Activated CD8-positive, alpha-beta T cell treated with anti-CD3 and anti-CD28 coated beads, Interleukin-2, amount 10 ng/mL, durations not matched to agents 7 days and 5 days (primary cell): ENCODE measurements around the gene LRRC51. TPM values are rescaled to one million over a fixed set of nuclear protein-coding genes. Genes with fewer than 3 reads are reported as not detected.

ENCODE experiments used
- ATAC-seq: fragments of 150-1000 bp; cut with Tn5 transposase; one replicate; pipeline ENCODE4 v1.10.0; 2021; ENCODE audit warnings: moderate library complexity
- CTCF ChIA-PET: fragments of 350-600 bp; sonication (Branson Sonifier 250); formaldehyde crosslinking; loops from one replicate; lab custom pipeline; 2021; ENCODE audit warnings: antibody characterized with exemption; lab: Charles Lee
- POLR2A ChIA-PET: fragments of 350-600 bp; sonication (Branson Sonifier 250); formaldehyde crosslinking; loops from one replicate; lab custom pipeline; 2021; ENCODE audit warnings: antibody characterized with exemption; lab: Charles Lee
- DNase-seq: peaks from one replicate; pipeline ENCODE4 v3.0.0-alpha.2; 2020
- H3K27ac Mint-ChIP-seq: one replicate; pipeline ENCODE4 v1.8.0; 2021; ENCODE audit warnings: mild to moderate bottlenecking, mixed read lengths
- H3K27me3 Mint-ChIP-seq: one replicate; pipeline ENCODE4 v1.8.0; 2021; ENCODE audit warnings: low read depth, mixed read lengths
- H3K36me3 Mint-ChIP-seq: one replicate; pipeline ENCODE4 v1.8.0; 2021; ENCODE audit warnings: low read depth, mixed read lengths
- H3K4me1 Mint-ChIP-seq: one replicate; pipeline ENCODE4 v1.8.0; 2021; ENCODE audit warnings: low read depth, mixed read lengths
- H3K4me3 Mint-ChIP-seq: one replicate; pipeline ENCODE4 v1.8.0; 2021; ENCODE audit warnings: mild to moderate bottlenecking, mixed read lengths
- H3K9me3 Mint-ChIP-seq: one replicate; pipeline ENCODE4 v1.8.0; 2022; ENCODE audit warnings: mixed read lengths; ENCODE audit not compliant: insufficient read depth
- total RNA-seq, 2 experiments: library from RNA; stranded (reverse); gene quantifications; one replicate each; pipeline ENCODE4 v1.2.3, GENCODE V29; 2021

Gene LRRC51
- total RNA-seq, 2 experiments from 2014 or later: 6.9 to 7.0 TPM

GRCh38 chr11:72042064-72042745, 38.4 kb upstream of the LRRC51 start:
- Mint-ChIP-seq H3K27ac (no peak overlapping the region), H3K36me3 (peaks cover 20% of the 10 kb centered on the region), H3K4me1 (no peaks in the 10 kb centered on the region), H3K9me3 (no peaks in the 10 kb centered on the region), H3K27me3 (no peaks in the 10 kb centered on the region), H3K4me3 (no peak overlapping the region)
- no peak for ATAC-seq
- ChIA-PET CTCF (interaction anchor here (1.3 to 2.5 kb wide), 3 partner anchors 9 to 36 kb away, joined by 3 to 9 read pairs (median 3); no protein-coding TSS in a partner anchor), POLR2A (no interaction called here)
- DNase-seq: no peak

DNA sequence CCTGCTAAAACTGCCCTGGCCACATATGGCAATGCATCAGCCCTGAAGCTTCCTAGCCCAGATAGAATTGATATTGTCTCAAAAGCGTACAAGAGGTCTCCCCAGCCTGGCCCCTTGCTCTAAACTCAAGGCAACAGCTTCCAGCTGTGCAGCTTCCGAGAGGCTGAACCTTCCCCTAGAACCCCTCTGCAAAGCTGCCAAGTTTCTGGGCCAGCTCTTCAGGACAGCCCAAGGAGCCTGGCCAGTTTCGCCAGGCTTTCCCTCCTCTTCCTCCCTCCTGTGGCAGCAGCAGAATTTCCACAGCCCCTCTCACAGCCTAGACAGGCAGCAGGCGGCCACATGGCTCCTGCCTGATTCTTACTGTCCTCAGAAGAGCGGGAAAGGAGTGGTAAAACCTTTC, 34.8 kb upstream of the LRRC51 start:
- H3K9me3 Mint-ChIP-seq: no peaks in the 10 kb centered on the region
- H3K4me3 Mint-ChIP-seq: no peak overlapping the region
- ATAC-seq (no peak), DNase-seq (no peak)
- ChIA-PET CTCF (interaction anchor here (3.2 kb wide), 1 partner anchor 20 kb away, joined by 17 read pairs; no protein-coding TSS in a partner anchor), POLR2A (no interaction called here)
- peaks cover 37% of the 10 kb centered on the region for H3K36me3 Mint-ChIP-seq
- no peak overlapping the region for H3K27ac Mint-ChIP-seq
- H3K27me3 Mint-ChIP-seq: no peaks in the 10 kb centered on the region
- H3K4me1 Mint-ChIP-seq: no peaks in the 10 kb centered on the region

DNA sequence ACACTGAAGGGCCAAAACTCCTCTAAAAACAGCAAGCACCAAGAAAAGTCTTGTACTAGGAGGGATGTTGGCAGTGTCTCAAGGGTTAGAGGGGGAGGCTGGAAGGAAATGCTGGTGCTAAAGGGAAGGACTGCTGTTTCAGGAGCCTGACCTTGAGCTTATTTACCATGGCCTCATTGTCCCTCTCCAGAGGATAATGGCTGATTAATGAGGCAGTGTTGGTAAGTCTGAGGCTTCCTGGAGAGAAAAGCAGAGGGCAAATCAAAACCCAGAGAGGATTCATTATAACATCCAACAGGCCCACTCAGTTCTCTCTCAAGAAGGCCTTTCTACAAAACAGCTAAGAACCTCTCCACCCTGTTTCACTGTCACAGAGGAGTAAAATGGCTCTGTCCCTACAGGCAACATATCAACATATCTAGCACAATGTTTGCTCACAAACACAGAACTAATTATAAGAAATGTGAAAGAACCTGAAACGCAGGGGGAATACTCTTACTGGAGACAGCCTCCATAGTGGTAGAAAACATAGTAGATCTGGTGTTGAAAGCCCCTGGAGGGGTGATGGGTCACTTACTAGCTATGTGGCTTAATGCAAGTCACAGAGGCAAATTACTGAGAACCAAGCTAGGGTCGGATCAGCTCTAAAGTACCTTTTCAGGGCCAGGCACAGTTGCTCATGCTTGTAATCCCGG, 31.7 kb upstream of the LRRC51 start:
- no peak overlapping the region for H3K27ac Mint-ChIP-seq
- H3K4me1 Mint-ChIP-seq: no peaks in the 10 kb centered on the region
- ChIA-PET POLR2A (no interaction called here), CTCF (interaction anchor here (1.0 to 3.2 kb wide), 4 partner anchors 16 to 95 kb away, joined by 3 to 17 read pairs (median 4); no protein-coding TSS in a partner anchor)
- H3K27me3 Mint-ChIP-seq: no peaks in the 10 kb centered on the region
- H3K4me3 Mint-ChIP-seq: no peak overlapping the region
- no peak for DNase-seq
- no peaks in the 10 kb centered on the region for H3K9me3 Mint-ChIP-seq
- peaks cover 34% of the 10 kb centered on the region for H3K36me3 Mint-ChIP-seq
- no peak for ATAC-seq

DNA sequence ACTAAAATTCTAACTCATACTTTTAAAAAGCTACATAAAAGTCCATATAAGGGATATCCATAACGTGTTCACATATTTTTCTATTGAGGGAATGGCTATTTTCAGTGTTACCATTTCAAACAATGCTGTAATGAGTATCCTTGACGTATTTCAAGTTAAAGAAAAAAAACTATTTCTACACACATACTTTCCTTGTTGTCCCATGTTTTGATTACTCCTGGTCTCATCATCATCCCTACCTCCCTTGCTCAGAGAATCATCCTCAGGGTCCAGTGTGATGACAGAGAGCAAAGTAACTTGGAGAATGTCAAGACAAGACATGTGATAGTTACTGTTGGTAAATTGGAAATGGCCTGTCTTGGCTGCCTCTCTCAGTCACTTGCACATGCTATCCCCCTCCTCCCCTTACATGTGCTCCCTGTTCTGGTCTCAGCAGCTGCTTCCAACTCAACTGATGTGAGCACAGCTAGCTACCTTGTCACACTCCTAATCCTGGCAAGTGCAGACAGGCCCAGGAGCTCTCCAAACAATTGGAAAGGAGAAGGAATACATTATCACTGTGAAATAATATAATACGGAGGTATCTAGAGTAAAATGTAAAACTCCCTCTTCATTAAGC, 22.1 kb upstream of the LRRC51 start:
- Mint-ChIP-seq H3K27ac (no peak overlapping the region), H3K4me1 (peaks cover 9% of the 10 kb centered on the region), H3K9me3 (no peaks in the 10 kb centered on the region), H3K4me3 (no peak overlapping the region), H3K36me3 (peaks cover 23% of the 10 kb centered on the region), H3K27me3 (no peaks in the 10 kb centered on the region)
- POLR2A ChIA-PET: interaction anchor here (0.6 kb wide), 1 partner anchor 18 kb away, joined by 4 read pairs; no protein-coding TSS in a partner anchor
- DNase-seq: no peak
- CTCF ChIA-PET: interaction anchor here (1.2 kb wide), 1 partner anchor 18 kb away, joined by 3 read pairs; no protein-coding TSS in a partner anchor
- no peak for ATAC-seq

DNA sequence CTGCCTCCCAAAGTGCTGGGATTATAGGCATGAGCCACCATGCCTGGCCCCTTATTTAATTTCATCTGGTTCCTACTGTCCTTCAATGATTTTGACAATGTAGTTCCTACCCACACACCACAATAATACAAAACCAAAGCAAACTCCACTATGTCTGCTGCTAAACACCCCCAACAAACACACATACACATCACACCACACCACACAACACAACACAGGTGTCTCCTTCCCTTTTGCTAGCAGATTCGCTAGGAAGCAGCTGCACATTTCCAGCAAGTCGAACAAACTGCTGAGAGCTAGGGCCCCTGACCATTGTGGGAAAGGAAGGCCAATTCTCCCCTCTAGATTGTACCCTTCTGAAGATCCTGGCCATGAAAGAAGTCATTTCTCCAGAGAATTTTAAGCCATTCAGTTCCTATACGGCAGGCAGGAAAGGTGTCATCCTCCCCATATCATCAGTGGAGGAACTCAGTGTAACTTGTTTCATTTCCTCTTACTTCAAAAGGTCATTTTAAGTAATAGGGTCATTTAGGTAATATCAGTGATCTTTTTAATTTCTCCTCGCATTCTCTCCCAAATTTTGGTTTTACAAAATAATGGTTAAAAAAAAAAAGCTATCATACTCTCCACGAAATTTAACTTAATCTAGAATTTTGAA, 18.8 kb upstream of the LRRC51 start:
- Mint-ChIP-seq H3K4me3 (no peak overlapping the region), H3K36me3 (peaks cover 32% of the 10 kb centered on the region), H3K27me3 (no peaks in the 10 kb centered on the region), H3K27ac (peak overlapping the region; percentile 32), H3K9me3 (no peaks in the 10 kb centered on the region), H3K4me1 (peaks cover 15% of the 10 kb centered on the region)
- no peak for DNase-seq
- ChIA-PET CTCF (interaction anchor here (1.1 kb wide), 1 partner anchor 11 kb away, joined by 4 read pairs; no protein-coding TSS in a partner anchor), POLR2A (interaction anchor here (0.6 to 0.7 kb wide), 2 partner anchors 145 to 353 kb away, joined by 3 read pairs; no protein-coding TSS in a partner anchor)
- no peak for ATAC-seq

DNA sequence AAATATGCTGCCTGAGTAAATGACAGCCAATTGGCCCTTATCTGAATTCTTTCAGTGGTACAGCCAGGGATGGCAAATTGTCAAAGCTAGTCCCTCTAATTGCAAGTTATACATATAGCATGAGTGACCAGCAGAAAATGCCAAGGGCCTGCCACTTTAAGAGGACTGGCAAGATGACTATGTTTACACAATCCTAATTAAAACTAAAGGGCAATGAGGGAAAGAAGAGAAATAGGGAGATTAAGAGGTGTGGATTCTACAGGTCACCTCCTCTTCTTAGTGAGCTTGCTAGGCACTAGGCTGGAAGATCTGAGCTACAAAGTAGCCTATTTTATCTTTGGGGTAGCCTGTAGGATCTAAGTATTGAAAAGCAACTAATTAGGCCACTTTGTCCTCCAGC, 13.8 kb upstream of the LRRC51 start:
- no peak overlapping the region for H3K27ac Mint-ChIP-seq
- no peaks in the 10 kb centered on the region for H3K9me3 Mint-ChIP-seq
- peaks cover 45% of the 10 kb centered on the region for H3K36me3 Mint-ChIP-seq
- peaks cover 40% of the 10 kb centered on the region for H3K4me1 Mint-ChIP-seq
- ChIA-PET CTCF (interaction anchor here (1.7 to 2.0 kb wide), 2 partner anchors 42 to 88 kb away, joined by 3 to 12 read pairs; no protein-coding TSS in a partner anchor), POLR2A (no interaction called here)
- H3K4me3 Mint-ChIP-seq: no peak overlapping the region
- H3K27me3 Mint-ChIP-seq: no peaks in the 10 kb centered on the region
- ATAC-seq: no peak
- no peak for DNase-seq

DNA sequence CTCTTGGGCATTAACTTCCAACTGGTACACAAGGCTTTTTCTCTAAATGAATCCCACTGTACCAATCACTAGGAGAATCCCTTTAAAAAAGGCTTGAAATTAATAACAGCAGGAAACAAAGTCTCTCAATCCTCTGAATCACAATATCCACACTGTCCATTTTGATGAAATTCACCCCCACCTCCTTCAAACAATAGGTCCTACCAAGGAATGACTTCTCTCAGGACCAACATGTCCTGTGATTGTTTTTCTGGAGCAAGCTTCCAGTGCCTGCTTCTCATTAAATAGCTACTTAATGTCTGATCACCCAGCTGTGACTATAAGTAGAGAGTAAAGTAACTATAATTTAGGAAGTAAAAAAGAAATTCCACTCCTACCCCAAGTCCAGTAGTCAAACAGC, 13.4 kb upstream of the LRRC51 start:
- Mint-ChIP-seq H3K27me3 (no peaks in the 10 kb centered on the region), H3K36me3 (peaks cover 44% of the 10 kb centered on the region), H3K4me1 (peaks cover 43% of the 10 kb centered on the region), H3K9me3 (no peaks in the 10 kb centered on the region), H3K4me3 (no peak overlapping the region), H3K27ac (no peak overlapping the region)
- ATAC-seq: no peak
- ChIA-PET POLR2A (no interaction called here), CTCF (interaction anchor here (1.7 to 2.0 kb wide), 2 partner anchors 43 to 88 kb away, joined by 3 to 12 read pairs; no protein-coding TSS in a partner anchor)
- DNase-seq: no peak

DNA sequence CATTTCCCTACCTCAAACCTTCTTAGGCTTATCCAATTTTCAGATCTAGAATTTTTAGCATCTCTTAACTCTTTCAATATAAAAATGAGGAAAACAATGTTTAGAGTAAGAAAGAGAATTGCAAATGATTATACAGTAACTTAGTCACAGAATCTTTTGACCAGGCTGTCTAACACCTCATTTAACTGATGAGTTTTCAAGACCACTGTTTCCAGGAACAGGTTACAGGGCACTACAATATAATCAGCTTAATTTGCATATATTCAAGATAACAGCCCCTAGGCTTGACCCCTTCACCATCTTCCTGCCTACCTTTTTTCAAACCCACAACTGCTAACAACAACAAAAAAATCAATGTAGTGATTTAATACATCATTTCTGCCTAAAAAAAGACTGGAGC, 13.0 kb upstream of the LRRC51 start:
- H3K9me3 Mint-ChIP-seq: no peaks in the 10 kb centered on the region
- ChIA-PET CTCF (interaction anchor here (1.7 to 2.0 kb wide), 2 partner anchors 43 to 89 kb away, joined by 3 to 12 read pairs; no protein-coding TSS in a partner anchor), POLR2A (no interaction called here)
- no peak overlapping the region for H3K27ac Mint-ChIP-seq
- peaks cover 47% of the 10 kb centered on the region for H3K4me1 Mint-ChIP-seq
- DNase-seq (no peak), ATAC-seq (no peak)
- no peaks in the 10 kb centered on the region for H3K27me3 Mint-ChIP-seq
- H3K36me3 Mint-ChIP-seq: peaks cover 42% of the 10 kb centered on the region
- H3K4me3 Mint-ChIP-seq: no peak overlapping the region

GRCh38 chr11:72069200-72069599, 11.4 kb upstream of the LRRC51 start:
- POLR2A ChIA-PET: interaction anchor here (0.7 kb wide), 1 partner anchor 40 kb away, joined by 3 read pairs; no protein-coding TSS in a partner anchor

DNA sequence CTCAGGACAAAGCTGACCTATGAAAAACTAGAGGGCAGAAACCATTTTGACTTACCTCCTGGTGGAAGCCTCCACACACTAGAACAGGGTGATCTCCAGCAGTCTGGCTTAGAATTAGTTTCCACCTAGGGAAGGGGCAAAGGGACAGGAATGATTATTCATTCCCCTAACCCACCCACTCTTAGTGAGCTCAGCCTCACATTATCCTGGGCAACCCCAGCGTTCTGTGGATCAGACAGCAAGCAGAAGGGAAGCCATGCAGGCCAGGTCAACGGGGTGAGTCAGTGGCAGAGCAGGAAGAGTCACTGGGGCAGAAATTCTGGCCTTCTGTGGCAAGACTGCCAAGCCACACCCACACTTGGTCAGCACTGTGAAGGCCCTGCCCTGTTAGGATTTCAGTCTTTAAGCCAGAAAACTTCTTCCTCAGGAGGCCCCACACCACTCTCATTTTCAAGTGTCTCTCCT, 10.8 kb upstream of the LRRC51 start:
- ChIA-PET POLR2A (interaction anchor here (0.7 to 1.0 kb wide), 3 partner anchors 29 to 142 kb away, joined by 3 read pairs; partner anchors contain the start of gene XNDC1N), CTCF (interaction anchor here (1.0 to 2.0 kb wide), 3 partner anchors 21 to 74 kb away, joined by 3 to 8 read pairs (median 6); no protein-coding TSS in a partner anchor)
- Mint-ChIP-seq H3K9me3 (no peaks in the 10 kb centered on the region), H3K4me1 (peaks cover 57% of the 10 kb centered on the region), H3K27me3 (no peaks in the 10 kb centered on the region), H3K4me3 (no peak overlapping the region), H3K27ac (no peak overlapping the region), H3K36me3 (peaks cover 53% of the 10 kb centered on the region)
- DNase-seq (no peak), ATAC-seq (no peak)

More at GRCh38 chr11:72069200-72069599, 11.4 kb upstream of the LRRC51 start:
- H3K27ac Mint-ChIP-seq: no peak overlapping the region
- no peak overlapping the region for H3K4me3 Mint-ChIP-seq
- no peak for ATAC-seq
- H3K27me3 Mint-ChIP-seq: no peaks in the 10 kb centered on the region
- H3K9me3 Mint-ChIP-seq: no peaks in the 10 kb centered on the region
- peaks cover 51% of the 10 kb centered on the region for H3K36me3 Mint-ChIP-seq
- no peak for DNase-seq
- CTCF ChIA-PET: interaction anchor here (0.7 to 2.0 kb wide), 3 partner anchors 9 to 431 kb away, joined by 3 to 8 read pairs (median 4); no protein-coding TSS in a partner anchor
- peaks cover 55% of the 10 kb centered on the region for H3K4me1 Mint-ChIP-seq
